ENCODE results near the gene KCTD15. TPM values are rescaled to one million over a fixed set of nuclear protein-coding genes. Genes with fewer than 3 reads are reported as not detected.

The KCTD15 gene
- total and polyA plus RNA-seq, 10 of the 15 experiments (the other 5 are each of a cell fraction or from before 2014, with no cell fraction given) = not detected

DNA sequence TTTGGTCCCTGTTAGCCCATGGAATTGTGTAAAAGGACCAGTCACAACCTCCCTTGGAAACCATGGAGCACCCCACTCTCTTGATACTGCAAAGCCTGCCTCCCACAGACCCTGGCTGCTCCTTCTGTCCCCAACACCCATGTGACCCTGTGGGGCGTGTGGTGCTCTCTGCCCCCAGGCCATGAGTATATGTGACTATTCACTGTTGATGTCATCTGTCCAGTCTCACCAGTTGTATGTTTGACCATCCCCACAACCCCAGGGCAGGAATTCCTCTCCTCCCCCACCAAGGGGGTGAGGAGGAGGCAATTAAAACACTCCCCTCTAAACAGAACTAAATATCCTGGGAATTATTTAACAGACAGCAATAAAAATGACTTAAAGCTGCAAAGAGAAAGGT is 35.2 kb downstream of the KCTD15 start:
- ATAC-seq = no peak
- no peak overlapping the region for H2AFZ ChIP-seq (ENCODE audit: control insufficient read depth, low read depth, low read length)
- no peak for FAIRE-seq
- H3K27ac ChIP-seq (ENCODE audit: control insufficient read depth, insufficient read depth) = no peak overlapping the region
- no peaks in the 10 kb centered on the region for H3K79me2 ChIP-seq (ENCODE audit: control insufficient read depth, insufficient read depth, low read length)
- SMC1A ChIA-PET (ENCODE audit: uncharacterized antibody, unreplicated experiment) = no interaction called here
- WGBS (ENCODE audit: insufficient coverage, insufficient replicate concordance, low lambda C conversion rate, missing lambda C conversion rate) = 0% methylated on average over 1 of the region's 1 CpG
- BruUV-seq (replicated peaks) = no TSS peak
- no peaks in the 10 kb centered on the region for H3K27me3 ChIP-seq (replicated peaks in 1 of 2; ENCODE audit: control insufficient read depth in 2 of 2, insufficient read depth in 2 of 2, low read length in 1 of 2)
- H3K9ac ChIP-seq (ENCODE audit: control insufficient read depth, insufficient read depth, low read length) = no peak overlapping the region
- H3K36me3 ChIP-seq (ENCODE audit: control insufficient read depth in 2 of 2, insufficient read depth in 2 of 2, low read length in 1 of 2) = no peaks in the 10 kb centered on the region
- TF ChIP-seq HSF1 (IDR thresholded peaks at IDR 0.05; ENCODE audit: low read depth, low read length) = no peak
- intact Hi-C loops (cut with micrococcal nuclease; ENCODE audit: unreplicated experiment) (no loop called here), in situ Hi-C loops (cut with MboI) (no loop called here)
- no peak overlapping the region for H3K4me2 ChIP-seq (ENCODE audit: control insufficient read depth, insufficient read depth)
- H4K20me1 ChIP-seq (ENCODE audit: control insufficient read depth, insufficient read depth) = no peaks in the 10 kb centered on the region
- H3K4me3 ChIP-seq = no peak overlapping the region
- POLR2A ChIA-PET = no interaction called here
- RAD21 ChIA-PET (ENCODE audit: unreplicated experiment) = no interaction called here
- CTCF ChIA-PET = no interaction called here
- no peaks in the 10 kb centered on the region for H3K9me3 ChIP-seq (replicated peaks; ENCODE audit: control insufficient read depth, insufficient read depth, low read length)
- DNase-seq (ENCODE audit: low read depth, low spot score) = no peak
- H3K4me1 ChIP-seq (ENCODE audit: control insufficient read depth, insufficient read depth, low read length) = no peaks in the 10 kb centered on the region

DNA sequence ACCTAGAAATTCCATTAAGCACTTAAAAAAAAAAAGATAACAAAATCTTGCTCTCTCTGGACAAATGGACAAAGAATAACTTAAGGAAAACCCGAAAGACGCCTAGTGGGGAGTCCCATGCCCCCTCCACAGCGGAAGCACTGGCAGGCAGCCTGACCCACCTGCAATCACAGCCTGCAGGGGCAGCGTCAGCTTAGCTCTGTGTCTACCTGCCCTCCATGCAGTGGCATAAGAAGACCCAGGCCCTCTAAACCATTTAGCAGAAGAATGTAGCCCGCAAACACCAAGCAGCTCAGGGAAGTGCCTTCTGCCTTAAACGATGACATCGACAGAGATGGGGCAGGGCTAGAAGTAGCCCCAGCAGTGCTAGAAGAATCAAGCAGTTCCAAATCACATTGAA is 36.0 kb downstream of the KCTD15 start:
- H2AFZ ChIP-seq (ENCODE audit: control insufficient read depth, low read depth, low read length) = no peak overlapping the region
- no peaks in the 10 kb centered on the region for H3K4me1 ChIP-seq (ENCODE audit: control insufficient read depth, insufficient read depth, low read length)
- BruUV-seq (replicated peaks) = no TSS peak
- ChIA-PET RAD21 (ENCODE audit: unreplicated experiment) (no interaction called here), CTCF (no interaction called here), SMC1A (ENCODE audit: uncharacterized antibody, unreplicated experiment) (no interaction called here), POLR2A (no interaction called here)
- H3K36me3 ChIP-seq (ENCODE audit: control insufficient read depth in 2 of 2, insufficient read depth in 2 of 2, low read length in 1 of 2) = no peaks in the 10 kb centered on the region
- H3K9me3 ChIP-seq (replicated peaks; ENCODE audit: control insufficient read depth, insufficient read depth, low read length) = no peaks in the 10 kb centered on the region
- ATAC-seq (no peak), DNase-seq (ENCODE audit: low read depth, low spot score) (no peak), FAIRE-seq (no peak)
- 36% methylated on average over 7 of the region's 7 CpGs for WGBS (ENCODE audit: insufficient coverage, insufficient replicate concordance, low lambda C conversion rate, missing lambda C conversion rate)
- H3K9ac ChIP-seq (ENCODE audit: control insufficient read depth, insufficient read depth, low read length) = no peak overlapping the region
- H3K27ac ChIP-seq (ENCODE audit: control insufficient read depth, insufficient read depth) = no peak overlapping the region
- in situ Hi-C loops (cut with MboI) = no loop called here
- no peaks in the 10 kb centered on the region for H3K27me3 ChIP-seq (replicated peaks in 1 of 2; ENCODE audit: control insufficient read depth in 2 of 2, insufficient read depth in 2 of 2, low read length in 1 of 2)
- H3K4me2 ChIP-seq (ENCODE audit: control insufficient read depth, insufficient read depth) = no peak overlapping the region
- intact Hi-C loops (cut with micrococcal nuclease; ENCODE audit: unreplicated experiment) = no loop called here
- no peaks in the 10 kb centered on the region for H3K79me2 ChIP-seq (ENCODE audit: control insufficient read depth, insufficient read depth, low read length)
- no peaks in the 10 kb centered on the region for H4K20me1 ChIP-seq (ENCODE audit: control insufficient read depth, insufficient read depth)
- no peak overlapping the region for H3K4me3 ChIP-seq
- TF ChIP-seq ELK1 (IDR thresholded peaks at IDR 0.05; ENCODE audit: low read depth, low read length) (no peak), RAD51 (IDR thresholded peaks at IDR 0.05) (no peak), NR2C2 (IDR thresholded peaks at IDR 0.05; ENCODE audit: borderline replicate concordance, control insufficient read depth, insufficient read length, low read depth) (no peak), SMARCA5 (IDR thresholded peaks at IDR 0.05) (no peak), SIN3A (IDR thresholded peaks at IDR 0.05; ENCODE audit: low read depth, low read length) (no peak), WRNIP1 (IDR thresholded peaks at IDR 0.05; ENCODE audit: borderline replicate concordance, low read depth, low read length) (no peak), SKIL (IDR thresholded peaks at IDR 0.05; ENCODE audit: low read depth, poor library complexity, severe bottlenecking) (no peak), CHD1 (IDR thresholded peaks at IDR 0.05; ENCODE audit: low read depth, low read length) (no peak)

Measured in GM12878 (cell line).